Fibroblast of pulmonary artery (primary cell): Measurements from ENCODE around the gene NKX1-2.

ENCODE experiments used
- DNase-seq: peaks from one replicate; pipeline ENCODE4 v3.0.0-alpha.2; 2010; ENCODE audit warnings: low read depth
- H3K4me3 ChIP-seq: replicated peaks from 2 replicates; pipeline ENCODE4 v1.5.1; 2011; ENCODE audit warnings: low read depth, mild to moderate bottlenecking, control low read depth, low read length, moderate library complexity
- TF ChIP-seq, protein P1 (sequence below): IDR thresholded peaks from 2 replicates; pipeline ENCODE4 v1.5.1; 2011; ENCODE audit warnings: mild to moderate bottlenecking, control low read depth, low read length, inconsistent platforms; ENCODE audit errors: missing control alignments

Gene NKX1-2

DNA sequence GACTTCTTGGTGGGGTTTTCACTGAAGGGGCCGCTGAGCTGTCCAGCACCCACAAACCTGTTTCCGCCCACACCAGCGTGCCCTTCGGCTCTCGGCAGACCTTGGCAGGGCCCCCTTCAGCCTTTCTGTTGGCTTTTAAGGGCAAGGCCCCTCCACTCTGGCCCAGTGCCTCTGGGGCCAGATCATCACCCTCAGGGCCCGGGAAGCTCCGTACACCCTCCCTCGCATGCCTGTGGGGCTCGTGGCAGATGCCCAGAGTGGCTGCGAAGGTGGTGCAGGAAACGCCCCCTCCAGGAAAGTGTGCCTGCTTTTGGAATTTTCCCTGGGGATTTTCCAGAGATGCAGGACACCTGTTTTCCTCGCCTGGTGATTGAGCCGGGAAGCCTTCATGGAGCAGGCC, 18.8 kb upstream of the NKX1-2 start:
- TF ChIP-seq, protein P1, sequence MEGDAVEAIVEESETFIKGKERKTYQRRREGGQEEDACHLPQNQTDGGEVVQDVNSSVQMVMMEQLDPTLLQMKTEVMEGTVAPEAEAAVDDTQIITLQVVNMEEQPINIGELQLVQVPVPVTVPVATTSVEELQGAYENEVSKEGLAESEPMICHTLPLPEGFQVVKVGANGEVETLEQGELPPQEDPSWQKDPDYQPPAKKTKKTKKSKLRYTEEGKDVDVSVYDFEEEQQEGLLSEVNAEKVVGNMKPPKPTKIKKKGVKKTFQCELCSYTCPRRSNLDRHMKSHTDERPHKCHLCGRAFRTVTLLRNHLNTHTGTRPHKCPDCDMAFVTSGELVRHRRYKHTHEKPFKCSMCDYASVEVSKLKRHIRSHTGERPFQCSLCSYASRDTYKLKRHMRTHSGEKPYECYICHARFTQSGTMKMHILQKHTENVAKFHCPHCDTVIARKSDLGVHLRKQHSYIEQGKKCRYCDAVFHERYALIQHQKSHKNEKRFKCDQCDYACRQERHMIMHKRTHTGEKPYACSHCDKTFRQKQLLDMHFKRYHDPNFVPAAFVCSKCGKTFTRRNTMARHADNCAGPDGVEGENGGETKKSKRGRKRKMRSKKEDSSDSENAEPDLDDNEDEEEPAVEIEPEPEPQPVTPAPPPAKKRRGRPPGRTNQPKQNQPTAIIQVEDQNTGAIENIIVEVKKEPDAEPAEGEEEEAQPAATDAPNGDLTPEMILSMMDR: no peak
- DNase-seq: no peak
- H3K4me3 ChIP-seq: no peak overlapping the region

DNA sequence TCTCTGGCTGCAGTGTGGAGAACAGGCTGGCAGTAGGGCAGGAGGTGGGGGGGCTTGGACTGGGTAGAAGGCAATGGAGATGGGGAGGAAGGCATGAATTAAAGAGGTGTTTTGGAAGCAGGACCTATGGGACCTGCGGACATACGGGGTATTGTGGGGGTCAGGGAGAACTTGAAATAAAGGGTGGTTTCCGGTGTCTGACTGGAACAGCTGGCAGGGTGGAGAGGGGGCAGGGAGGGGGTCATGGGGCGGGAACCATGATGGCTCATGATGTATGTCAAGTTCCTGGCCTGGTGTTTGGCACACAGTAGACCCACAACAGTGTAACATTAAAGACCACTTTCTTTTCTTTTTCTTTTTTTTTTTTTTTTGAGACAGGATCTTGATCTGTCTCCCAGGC, 17.3 kb upstream of the NKX1-2 start:
- H3K4me3 ChIP-seq: no peak overlapping the region
- TF ChIP-seq, protein P1: no peak
- DNase-seq: no peak

DNA sequence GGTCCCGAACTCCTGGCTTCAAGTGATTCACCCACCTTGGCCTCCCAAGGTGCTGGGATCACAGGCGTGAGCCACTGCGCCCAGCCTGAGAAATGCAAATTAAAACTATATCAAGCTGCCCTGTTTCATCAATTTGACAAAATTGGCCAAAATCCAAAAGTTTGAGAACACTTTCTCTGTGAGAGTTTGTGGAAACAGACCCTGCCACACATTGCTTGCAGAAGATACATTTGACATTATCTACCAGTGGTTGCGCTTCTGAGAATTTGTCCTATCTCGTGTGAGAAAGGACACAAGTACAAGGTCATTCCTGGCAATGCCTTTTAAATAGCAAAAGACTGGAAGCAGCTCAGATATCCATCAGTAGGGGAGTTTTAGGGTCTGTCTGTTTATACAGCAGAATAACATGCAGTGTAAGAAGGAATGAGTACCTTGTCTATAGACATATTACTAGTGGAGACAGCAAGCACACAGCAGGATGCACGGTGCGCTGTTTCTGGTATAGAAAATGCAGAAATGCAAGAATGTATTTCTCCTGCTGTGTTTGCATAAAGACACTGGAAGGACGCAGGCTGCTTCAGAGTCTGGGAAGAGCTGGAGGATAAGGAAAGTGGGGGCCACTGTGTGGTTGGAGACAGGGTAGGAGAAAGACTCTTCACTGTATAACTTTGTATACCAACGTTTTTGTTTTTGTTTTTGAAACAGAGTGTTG, 16.1 kb upstream of the NKX1-2 start:
- DNase-seq: no peak
- TF ChIP-seq, protein P1: no peak

DNA sequence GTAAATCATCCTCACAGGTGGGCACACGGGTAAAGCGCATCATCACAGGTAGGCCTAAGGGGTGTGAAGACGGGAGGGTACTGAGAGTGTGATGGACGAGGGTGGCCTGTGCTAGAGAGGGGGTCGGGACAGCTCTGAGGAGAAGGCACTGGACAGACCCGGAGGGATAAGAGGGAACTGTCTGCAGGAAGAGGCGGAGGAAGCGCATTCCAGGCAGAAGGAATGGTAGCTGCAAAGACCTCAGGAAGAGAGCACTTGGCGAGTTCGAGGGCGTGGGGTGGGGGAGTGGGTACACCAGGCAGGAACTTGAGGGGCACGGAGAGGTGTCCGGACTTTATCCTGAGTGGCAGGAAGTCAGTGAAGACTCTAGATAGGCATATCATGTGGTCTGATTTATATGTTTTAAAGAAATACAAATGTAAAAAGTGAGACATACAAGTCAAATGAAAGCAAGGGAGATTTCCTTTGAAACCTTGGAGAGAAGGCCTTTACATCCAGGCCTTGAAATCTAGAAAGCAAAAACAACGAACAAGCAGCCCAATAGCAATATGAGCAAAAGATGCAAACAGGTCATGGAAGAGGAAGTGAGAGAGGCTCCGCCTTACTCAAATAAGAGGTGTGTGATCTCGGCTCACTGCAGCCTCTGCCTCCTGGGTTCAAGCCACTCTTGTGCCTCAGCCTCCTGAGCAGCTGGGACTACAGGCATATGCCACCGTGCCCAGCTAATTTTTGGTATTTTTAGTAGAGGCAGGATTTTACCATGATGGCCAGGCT, 15.4 kb upstream of the NKX1-2 start:
- no peak for DNase-seq
- TF ChIP-seq, protein P1: no peak
- H3K4me3 ChIP-seq: no peak overlapping the region

More for the DNA sequence above, 16.1 kb upstream of the NKX1-2 start:
- H3K4me3 ChIP-seq: no peak overlapping the region

DNA sequence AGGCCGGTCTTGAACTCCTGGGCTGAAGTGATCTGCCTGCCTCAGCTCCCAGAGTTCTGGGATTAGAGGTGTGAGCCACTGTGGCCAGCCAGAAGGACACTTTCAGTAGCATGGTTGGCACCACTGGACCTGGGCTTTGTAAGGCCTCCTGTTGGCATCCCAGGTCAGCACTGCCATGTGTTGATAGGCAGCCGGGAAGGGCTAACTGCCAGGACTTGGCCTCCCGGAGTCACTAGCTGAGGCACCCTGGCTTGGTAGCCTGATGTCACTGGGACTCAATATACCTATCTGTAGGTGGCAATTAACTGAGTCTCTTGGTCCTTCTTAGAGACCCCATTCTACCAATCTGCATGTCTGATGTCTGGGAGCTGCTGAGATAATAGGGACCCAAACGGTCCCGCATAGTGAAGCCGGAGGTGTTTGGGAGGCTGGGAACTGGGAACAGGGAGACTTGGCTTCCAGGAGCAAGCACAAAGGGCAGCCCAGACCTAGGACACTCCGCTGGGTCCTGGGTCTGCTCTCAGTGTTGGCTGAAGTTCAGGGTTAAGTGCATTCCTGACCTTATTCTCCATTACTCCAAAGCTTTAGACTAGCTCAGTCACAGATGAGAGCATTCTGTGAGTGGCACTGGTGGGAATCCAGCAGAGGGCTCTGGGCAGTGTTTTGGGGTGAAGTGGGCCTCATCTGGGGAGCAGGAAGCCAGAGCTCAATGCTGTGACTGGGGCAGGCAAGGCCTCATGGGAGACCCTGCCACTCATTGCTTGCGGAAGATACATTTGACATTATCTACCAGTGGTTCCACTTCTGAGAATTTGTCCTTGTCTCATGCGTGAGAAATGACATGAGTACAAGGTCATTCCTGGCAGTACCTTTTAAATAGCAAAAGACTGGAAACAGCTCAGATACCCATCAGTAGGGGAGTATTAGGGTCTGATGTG, 14.5 kb upstream of the NKX1-2 start:
- no peak for DNase-seq
- TF ChIP-seq, protein P1: no peak
- H3K4me3 ChIP-seq: no peak overlapping the region

DNA sequence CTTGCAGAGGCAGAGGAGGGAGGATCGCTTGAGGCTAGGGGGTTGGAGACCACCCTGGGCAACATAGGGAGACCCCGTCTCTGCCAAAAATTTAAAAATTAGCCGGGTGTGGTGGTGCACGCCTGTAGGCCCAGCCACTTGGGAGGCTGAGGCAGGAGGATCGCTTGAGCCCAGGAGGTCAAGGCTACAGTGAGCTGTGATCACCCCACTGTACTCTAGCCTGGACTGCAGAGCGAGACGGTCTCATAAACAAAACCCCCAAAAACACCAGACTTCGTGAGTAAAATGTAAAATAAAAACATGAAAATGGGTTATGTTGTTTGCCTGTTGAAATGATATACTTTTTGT, 12.5 kb upstream of the NKX1-2 start:
- TF ChIP-seq, protein P1: no peak
- DNase-seq: no peak
- H3K4me3 ChIP-seq: peak overlapping the region; percentile 71
